HG03159 (cell line): ENCODE results near the gene KIAA1671.

Source experiments
- ATAC-seq: cut with Tn5 transposase; IDR thresholded peaks from one replicate; pipeline ENCODE4 v1.9.1; 2021; ENCODE audit warnings: mild to moderate bottlenecking, moderate library complexity; ENCODE audit not compliant: unreplicated experiment

Gene KIAA1671

GRCh38 chr22:24950272-24950902, 2.1 kb upstream of the KIAA1671 start:
- no peak for ATAC-seq

GRCh38 chr22:24952837-24953383, 394 bp downstream of the KIAA1671 start:
- peak; percentile 26 for ATAC-seq

- ATAC-seq = no peak
Observed at GRCh38 chr22:24953384-24954113, 1.0 kb downstream of the KIAA1671 start.

- ATAC-seq = no peak
Observed at GRCh38 chr22:24954114-24954463, 1.6 kb downstream of the KIAA1671 start.

- ATAC-seq = no peak
Observed at GRCh38 chr22:24954856-24955255, 2.3 kb downstream of the KIAA1671 start.

GRCh38 chr22:24957043-24957442, 4.5 kb downstream of the KIAA1671 start:
- ATAC-seq = no peak

GRCh38 chr22:24961217-24961844, 8.8 kb downstream of the KIAA1671 start:
- no peak for ATAC-seq

- ATAC-seq = no peak
Observed at GRCh38 chr22:24962094-24962493, 9.6 kb downstream of the KIAA1671 start.

- ATAC-seq = no peak
Observed at GRCh38 chr22:24962835-24963234, 10.3 kb downstream of the KIAA1671 start.

GRCh38 chr22:24964441-24964840, 11.9 kb downstream of the KIAA1671 start:
- no peak for ATAC-seq

GRCh38 chr22:24965822-24966626, 13.5 kb downstream of the KIAA1671 start:
- ATAC-seq = no peak

GRCh38 chr22:24968066-24968561, 15.6 kb downstream of the KIAA1671 start:
- ATAC-seq = no peak

GRCh38 chr22:24969560-24970301, 17.2 kb downstream of the KIAA1671 start:
- ATAC-seq = no peak

GRCh38 chr22:24972369-24972768, 19.9 kb downstream of the KIAA1671 start:
- no peak for ATAC-seq

GRCh38 chr22:24973872-24974271, 21.4 kb downstream of the KIAA1671 start:
- no peak for ATAC-seq

- ATAC-seq = no peak
Observed at GRCh38 chr22:24975125-24975640, 22.7 kb downstream of the KIAA1671 start.

- ATAC-seq = no peak
Observed at GRCh38 chr22:24975813-24976341, 23.4 kb downstream of the KIAA1671 start.

GRCh38 chr22:24976442-24977218, 24.1 kb downstream of the KIAA1671 start:
- no peak for ATAC-seq
